BLaER1 treated with 17β-estradiol and CSF1 and Interleukin-3, amounts not matched to agents 10 nM and 100 nM (cell line): ENCODE data around the gene MAD1L1.

Experiments used
- H3K27ac ChIP-seq, 11 experiments: shearing (Covaris generic); formaldehyde crosslinking; 2 replicates each; pipeline ENCODE4 v1.8.1; 2022
- H3K27me3 ChIP-seq, 11 experiments: shearing (Covaris generic); formaldehyde crosslinking; 2 replicates each; pipeline ENCODE4 v1.8.1; 2022
- H3K36me3 ChIP-seq, 11 experiments: shearing (Covaris generic); formaldehyde crosslinking; 2 replicates each; pipeline ENCODE4 v1.8.1; 2022
- H3K4me1 ChIP-seq, 10 experiments: shearing (Covaris generic); formaldehyde crosslinking; 2 replicates each; pipeline ENCODE4 v1.8.1; 2022
- H3K4me2 ChIP-seq, 11 experiments: shearing (Covaris generic); formaldehyde crosslinking; 2 replicates each; pipeline ENCODE4 v1.8.1; 2022
- H3K4me3 ChIP-seq, 10 experiments: shearing (Covaris generic); formaldehyde crosslinking; 2 replicates each; pipeline ENCODE4 v1.8.1; 2022
- H3K9ac ChIP-seq, 11 experiments: shearing (Covaris generic); formaldehyde crosslinking; 2 replicates each; pipeline ENCODE4 v1.8.1; 2022
- H3K9me3 ChIP-seq, 11 experiments: shearing (Covaris generic); formaldehyde crosslinking; replicated peaks in 1 of 11; 2 replicates each; pipeline ENCODE4 v1.8.1; 2022
- H4K20me1 ChIP-seq, 11 experiments: shearing (Covaris generic); formaldehyde crosslinking; 2 replicates each; pipeline ENCODE4 v1.8.1; 2022
- Cebpa-rat ChIP-seq, 11 experiments: shearing (Covaris generic); IDR thresholded peaks; 2 replicates each; pipeline ENCODE4 v1.8.1; 2022

The MAD1L1 gene

GRCh38 chr7:1985936-1986335, 246.8 kb downstream of the MAD1L1 start:
- Histone ChIP-seq H3K4me2 (peak overlapping the region; percentile 76 to 89 (median 85)), H3K9me3 (no peaks in the 10 kb centered on the region), H3K4me1 (peaks cover 19 to 66% (median 40%) of the 10 kb centered on the region in 10 experiments), H3K27ac (0 out of 22 replicates have a peak overlapping the region, but pooled peaks of 1 of the 11 experiments have one; percentile 25), H4K20me1 (peaks cover 14 to 89% (median 69%) of the 10 kb centered on the region in 11 experiments; a peak in 20 of 22 replicates), H3K4me3 (no peak overlapping the region), H3K27me3 (peaks cover 0 to 11% (median 0%) of the 10 kb centered on the region in 11 experiments; a peak in 7 of 22 replicates), H3K36me3 (peaks cover 3 to 28% (median 13%) of the 10 kb centered on the region in 11 experiments; a peak in 14 of 22 replicates), H3K9ac (no peak overlapping the region)
- no peak for TF ChIP-seq Cebpa-rat (IDR thresholded peaks at IDR 0.05)

GRCh38 chr7:1985042-1985441, 247.7 kb downstream of the MAD1L1 start:
- H3K4me3 ChIP-seq: no peak overlapping the region
- H3K4me2 ChIP-seq: peak overlapping the region in 4 of 11 experiments; percentile 24 to 89 (median 60); a peak in 4 of 22 replicates
- H3K27me3 ChIP-seq: peaks cover 0 to 20% (median 0%) of the 10 kb centered on the region in 11 experiments; a peak in 7 of 22 replicates
- peaks cover 11 to 92% (median 73%) of the 10 kb centered on the region in 11 experiments; a peak in 21 of 22 replicates for H4K20me1 ChIP-seq
- no peaks in the 10 kb centered on the region for H3K9me3 ChIP-seq
- TF ChIP-seq Cebpa-rat (IDR thresholded peaks at IDR 0.05): no peak
- H3K27ac ChIP-seq: no peak overlapping the region
- H3K9ac ChIP-seq: no peak overlapping the region
- peaks cover 21 to 70% (median 48%) of the 10 kb centered on the region in 10 experiments for H3K4me1 ChIP-seq
- H3K36me3 ChIP-seq: peaks cover 3 to 31% (median 13%) of the 10 kb centered on the region in 11 experiments; a peak in 15 of 22 replicates

GRCh38 chr7:1981878-1982230, 250.9 kb downstream of the MAD1L1 start:
- peak overlapping the region in 6 of 11 experiments; percentile 75 to 96 (median 88); a peak in 6 of 22 replicates for H3K4me2 ChIP-seq

GRCh38 chr7:1981201-1981877, 251.4 kb downstream of the MAD1L1 start:
- Histone ChIP-seq H3K9ac (no peak overlapping the region), H3K4me3 (no peak overlapping the region), H3K4me1 (peaks cover 6 to 54% (median 38%) of the 10 kb centered on the region in 10 experiments), H4K20me1 (peaks cover 2 to 88% (median 60%) of the 10 kb centered on the region in 11 experiments; a peak in 21 of 22 replicates), H3K27me3 (peaks cover 0 to 28% (median 0%) of the 10 kb centered on the region in 11 experiments; a peak in 7 of 22 replicates), H3K9me3 (peaks cover 11 to 20% (median 19%) of the 10 kb centered on the region in 11 experiments; a peak in 18 of 22 replicates), H3K4me2 (peak overlapping the region in 9 of 11 experiments; percentile 43 to 96 (median 83); a peak in 15 of 22 replicates), H3K36me3 (peaks cover 30 to 56% (median 38%) of the 10 kb centered on the region in 11 experiments), H3K27ac (no peak overlapping the region)
- TF ChIP-seq Cebpa-rat (IDR thresholded peaks at IDR 0.05): no peak

More at GRCh38 chr7:1981878-1982230, 250.9 kb downstream of the MAD1L1 start:
- Histone ChIP-seq H3K27ac (no peak overlapping the region), H4K20me1 (peaks cover 2 to 88% (median 64%) of the 10 kb centered on the region in 11 experiments; a peak in 21 of 22 replicates), H3K9me3 (peaks cover 6 to 15% (median 14%) of the 10 kb centered on the region in 11 experiments; a peak in 17 of 22 replicates), H3K36me3 (peaks cover 24 to 51% (median 33%) of the 10 kb centered on the region in 11 experiments), H3K27me3 (peaks cover 0 to 28% (median 0%) of the 10 kb centered on the region in 11 experiments; a peak in 7 of 22 replicates), H3K4me1 (peaks cover 11 to 58% (median 43%) of the 10 kb centered on the region in 10 experiments), H3K4me3 (no peak overlapping the region), H3K9ac (no peak overlapping the region)
- no peak for TF ChIP-seq Cebpa-rat (IDR thresholded peaks at IDR 0.05)

GRCh38 chr7:1979591-1980560, 252.9 kb downstream of the MAD1L1 start:
- Histone ChIP-seq H3K27ac (no peak overlapping the region), H3K27me3 (peaks cover 0 to 28% (median 0%) of the 10 kb centered on the region in 11 experiments; a peak in 7 of 22 replicates), H3K9me3 (peaks cover 11 to 21% (median 19%) of the 10 kb centered on the region in 11 experiments; a peak in 18 of 22 replicates), H3K4me3 (peak overlapping the region in 1 of 10 experiments; percentile 6; a peak in 2 of 20 replicates), H3K4me2 (peak overlapping the region in 10 of 11 experiments; percentile 43 to 96 (median 82); a peak in 20 of 22 replicates), H3K9ac (peak overlapping the region in 4 of 11 experiments; percentile 7 to 39 (median 14); a peak in 5 of 22 replicates), H3K36me3 (peaks cover 34 to 63% (median 42%) of the 10 kb centered on the region in 11 experiments), H4K20me1 (peaks cover 2 to 88% (median 56%) of the 10 kb centered on the region in 11 experiments; a peak in 21 of 22 replicates), H3K4me1 (peaks cover 0 to 54% (median 37%) of the 10 kb centered on the region in 10 experiments; a peak in 18 of 20 replicates)
- no peak for TF ChIP-seq Cebpa-rat (IDR thresholded peaks at IDR 0.05)

- Histone ChIP-seq H3K4me2 (peak overlapping the region in 9 of 11 experiments; percentile 13 to 96 (median 83); a peak in 16 of 22 replicates), H3K27ac (no peak overlapping the region), H3K4me1 (peaks cover 0 to 62% (median 44%) of the 10 kb centered on the region in 10 experiments; a peak in 18 of 20 replicates), H3K9ac (no peak overlapping the region; a peak in 1 of 22 replicates), H4K20me1 (peaks cover 2 to 90% (median 64%) of the 10 kb centered on the region in 11 experiments; a peak in 21 of 22 replicates), H3K27me3 (peaks cover 0 to 28% (median 0%) of the 10 kb centered on the region in 11 experiments; a peak in 7 of 22 replicates), H3K9me3 (peaks cover 11 to 21% (median 19%) of the 10 kb centered on the region in 11 experiments; a peak in 18 of 22 replicates), H3K36me3 (peaks cover 34 to 60% (median 44%) of the 10 kb centered on the region in 11 experiments), H3K4me3 (no peak overlapping the region)
- TF ChIP-seq Cebpa-rat (IDR thresholded peaks at IDR 0.05): no peak
These were observed 253.8 kb downstream of the MAD1L1 start for GRCh38 chr7:1978656-1979590.

GRCh38 chr7:1977876-1978441, 254.8 kb downstream of the MAD1L1 start:
- peaks cover 34 to 69% (median 54%) of the 10 kb centered on the region in 11 experiments for H3K36me3 ChIP-seq
- peaks cover 11 to 21% (median 19%) of the 10 kb centered on the region in 11 experiments; a peak in 18 of 22 replicates for H3K9me3 ChIP-seq
- H4K20me1 ChIP-seq: peaks cover 2 to 95% (median 73%) of the 10 kb centered on the region in 11 experiments; a peak in 21 of 22 replicates
- peaks cover 0 to 65% (median 45%) of the 10 kb centered on the region in 10 experiments; a peak in 18 of 20 replicates for H3K4me1 ChIP-seq
- H3K27me3 ChIP-seq: peaks cover 0 to 28% (median 0%) of the 10 kb centered on the region in 11 experiments; a peak in 7 of 22 replicates
- no peak for TF ChIP-seq Cebpa-rat (IDR thresholded peaks at IDR 0.05)
- no peak overlapping the region for H3K4me2 ChIP-seq
- no peak overlapping the region for H3K27ac ChIP-seq
- no peak overlapping the region for H3K4me3 ChIP-seq
- H3K9ac ChIP-seq: no peak overlapping the region
